Effector memory CD4-positive, alpha-beta T cell (primary cell): ENCODE results near the gene MAP3K2.

Experiments used
- DNase-seq, 3 donors: peaks; one replicate each; pipeline ENCODE4 v3.0.0-alpha.2; 2020
- H3K27ac ChIP-seq: 2 replicates; pipeline ENCODE4 v1.7.0; 2013; ENCODE audit warnings: mild to moderate bottlenecking, low read length, moderate library complexity; ENCODE audit not compliant: insufficient read depth, poor library complexity, severe bottlenecking
- H3K27me3 ChIP-seq: replicated peaks from 2 replicates; pipeline ENCODE4 v1.7.0; 2013; ENCODE audit warnings: mild to moderate bottlenecking, low read length; ENCODE audit not compliant: insufficient read depth, control insufficient read depth, poor library complexity, severe bottlenecking
- H3K36me3 ChIP-seq: 2 replicates; pipeline ENCODE4 v1.7.0; 2013; ENCODE audit warnings: mild to moderate bottlenecking, low read length, moderate library complexity; ENCODE audit not compliant: control insufficient read depth, insufficient read depth
- H3K4me1 ChIP-seq: 2 replicates; pipeline ENCODE4 v1.7.0; 2013; ENCODE audit warnings: low read length, mild to moderate bottlenecking; ENCODE audit not compliant: control insufficient read depth, insufficient read depth, poor library complexity, severe bottlenecking
- H3K4me3 ChIP-seq: 2 replicates; pipeline ENCODE4 v1.7.0; 2013; ENCODE audit warnings: low read length, low read depth, mild to moderate bottlenecking; ENCODE audit not compliant: insufficient read depth, poor library complexity, severe bottlenecking
- H3K9me3 ChIP-seq: 2 replicates; pipeline ENCODE4 v1.7.0; 2013; ENCODE audit warnings: mild to moderate bottlenecking, low read length, moderate library complexity; ENCODE audit not compliant: control insufficient read depth

MAP3K2 gene

DNA sequence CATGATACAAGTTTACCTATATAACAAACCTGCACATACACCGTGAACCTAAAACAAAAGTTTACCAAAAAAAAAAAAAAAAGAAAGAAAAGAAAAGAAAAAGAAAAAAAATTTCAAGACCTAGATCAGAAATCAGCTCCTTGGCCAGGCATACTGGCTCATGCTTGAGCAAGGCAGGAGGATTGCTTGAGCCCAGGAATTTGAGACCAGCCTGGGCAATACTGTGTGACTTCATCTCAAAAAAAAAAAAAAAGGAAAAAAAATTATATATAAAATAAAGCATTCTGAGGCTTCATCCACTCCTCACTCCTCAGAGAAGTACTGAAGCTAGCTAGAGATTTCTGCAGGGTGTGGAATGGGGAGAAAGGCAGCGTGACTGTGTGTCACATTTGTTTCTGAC is 18.7 kb upstream of the MAP3K2 start:
- no peak for DNase-seq
- H3K36me3 ChIP-seq = no peaks in the 10 kb centered on the region
- H3K4me1 ChIP-seq = peaks cover 10% of the 10 kb centered on the region
- no peak overlapping the region for H3K27ac ChIP-seq
- H3K4me3 ChIP-seq = no peak overlapping the region
- H3K27me3 ChIP-seq = no peaks in the 10 kb centered on the region
- H3K9me3 ChIP-seq = no peaks in the 10 kb centered on the region

DNA sequence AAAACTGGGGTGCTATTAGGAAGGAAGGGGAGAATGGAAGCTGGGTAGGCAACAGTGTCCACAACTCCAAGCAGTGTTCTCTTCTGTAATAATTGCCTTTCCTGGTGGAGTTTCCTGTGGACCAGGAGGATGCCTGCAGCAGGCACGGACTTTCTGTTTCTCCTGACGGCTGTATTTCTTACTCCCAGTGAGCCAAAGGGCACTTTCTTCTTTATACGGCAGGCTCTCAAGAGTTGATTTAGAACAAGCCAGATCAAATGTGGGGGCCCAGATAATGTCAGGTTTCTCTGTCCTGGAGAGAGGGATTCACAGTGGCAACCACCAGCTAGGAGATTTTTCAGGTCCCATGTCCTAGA is 17.5 kb upstream of the MAP3K2 start:
- H3K27me3 ChIP-seq = no peaks in the 10 kb centered on the region
- H3K4me1 ChIP-seq = peaks cover 10% of the 10 kb centered on the region
- no peak overlapping the region for H3K27ac ChIP-seq
- no peak for DNase-seq
- H3K9me3 ChIP-seq = no peaks in the 10 kb centered on the region
- H3K4me3 ChIP-seq = no peak overlapping the region
- H3K36me3 ChIP-seq = no peaks in the 10 kb centered on the region

DNA sequence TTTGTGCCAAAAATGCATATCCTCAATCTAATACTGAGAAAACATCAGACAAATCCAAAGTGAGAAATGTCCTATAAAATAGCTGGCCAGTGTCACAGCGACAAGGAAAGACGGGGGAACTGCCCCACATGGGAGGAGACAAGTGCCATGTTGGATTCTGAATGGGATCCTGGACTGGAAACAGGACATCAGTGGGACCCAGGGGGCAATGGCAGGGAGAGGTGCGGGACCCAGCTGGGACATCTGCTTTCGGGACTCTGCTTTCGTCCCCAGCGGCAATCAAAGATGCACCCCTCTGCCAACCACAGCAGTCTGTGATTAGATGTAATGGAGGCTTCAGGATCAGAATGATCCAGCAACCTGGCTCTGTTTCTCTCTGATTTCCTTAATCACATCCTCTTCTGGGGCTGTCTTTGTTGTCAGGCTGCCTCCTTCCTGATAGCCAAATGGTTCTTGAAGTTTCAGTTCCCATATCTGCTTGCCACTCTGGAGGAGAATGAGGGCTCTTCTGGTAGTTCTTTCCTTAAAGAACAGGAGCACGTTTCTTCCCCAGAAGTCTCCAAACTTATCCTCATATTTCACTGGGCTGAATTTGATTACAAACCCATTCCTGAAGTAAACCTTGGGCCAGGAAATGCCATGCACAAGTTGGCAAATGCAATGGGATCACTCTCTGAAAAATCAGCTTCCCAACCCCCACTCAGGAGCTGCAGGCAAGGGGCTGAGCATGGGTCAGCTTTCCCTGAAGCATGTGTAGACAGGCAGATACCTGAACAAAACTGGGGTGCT is 16.9 kb upstream of the MAP3K2 start:
- no peak for DNase-seq
- Histone ChIP-seq H3K36me3 (no peaks in the 10 kb centered on the region), H3K27me3 (no peaks in the 10 kb centered on the region), H3K4me3 (no peak overlapping the region), H3K4me1 (peaks cover 10% of the 10 kb centered on the region), H3K27ac (no peak overlapping the region), H3K9me3 (no peaks in the 10 kb centered on the region)

DNA sequence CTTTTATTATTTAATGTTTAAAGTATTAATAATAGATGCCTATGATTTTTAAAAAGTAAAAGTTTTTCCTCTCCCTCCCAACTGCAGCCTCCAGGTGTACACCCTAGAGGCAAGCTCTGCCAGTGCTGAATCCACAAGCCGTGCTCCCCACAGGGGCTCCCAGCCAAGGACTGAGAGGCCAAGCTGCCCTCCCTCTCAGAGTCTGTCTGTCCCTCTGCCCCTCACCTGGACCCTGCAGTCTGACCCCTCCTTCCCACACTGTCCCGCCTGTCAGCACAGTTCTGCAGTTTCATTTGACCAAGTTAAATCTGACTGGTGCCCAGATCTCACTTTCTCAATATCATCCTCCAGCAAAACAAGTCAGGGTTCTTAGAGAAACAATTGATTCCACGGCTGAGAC is 15.7 kb upstream of the MAP3K2 start:
- Histone ChIP-seq H3K4me1 (peaks cover 8% of the 10 kb centered on the region), H3K27me3 (no peaks in the 10 kb centered on the region), H3K9me3 (no peaks in the 10 kb centered on the region), H3K27ac (no peak overlapping the region), H3K4me3 (no peak overlapping the region), H3K36me3 (no peaks in the 10 kb centered on the region)
- no peak for DNase-seq

DNA sequence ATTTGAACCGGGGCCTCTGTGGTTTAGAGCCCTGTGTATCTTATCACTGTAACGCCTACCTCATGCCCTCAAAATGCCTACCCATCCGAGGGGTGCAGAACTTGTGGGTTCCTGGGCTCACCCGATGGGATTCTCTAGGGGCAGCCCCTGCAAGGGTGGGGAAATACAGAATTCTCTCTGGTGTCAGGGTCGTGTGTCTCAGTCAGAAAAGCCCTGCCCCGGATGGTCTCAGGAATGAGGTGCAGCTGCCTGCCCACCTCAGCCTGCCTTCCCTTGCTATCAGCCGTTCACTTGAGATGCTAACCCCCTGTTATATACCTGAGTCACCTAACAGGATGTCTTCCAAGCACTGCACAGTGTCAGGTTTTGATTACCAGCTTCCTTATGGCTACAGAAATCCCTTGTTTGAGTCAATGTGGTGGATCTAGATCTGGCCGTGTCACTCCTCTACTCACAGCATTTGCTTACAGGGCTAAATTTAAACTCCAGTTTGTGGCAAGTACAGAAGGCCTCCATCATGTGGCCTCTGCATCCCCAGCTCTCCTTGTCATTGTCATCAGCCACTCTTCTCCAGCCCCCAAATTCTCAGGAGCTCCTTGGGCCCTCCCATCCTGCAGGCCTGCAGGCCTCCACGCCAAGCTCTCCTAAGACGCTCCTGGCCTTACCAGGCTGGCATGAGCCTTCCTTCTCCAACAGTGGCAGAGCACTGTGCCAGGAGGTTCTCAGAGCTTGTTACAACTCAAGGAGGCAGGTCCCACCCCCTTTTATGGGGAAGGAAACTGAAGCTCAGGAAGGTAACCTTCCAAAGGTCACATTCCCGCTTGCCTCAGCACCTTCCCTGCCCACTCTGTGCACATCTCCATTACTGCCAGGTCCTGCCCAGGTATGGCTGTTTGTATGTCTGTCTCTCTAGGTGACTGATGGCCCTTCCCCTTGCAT is 14.3 kb upstream of the MAP3K2 start:
- H3K27ac ChIP-seq = no peak overlapping the region
- DNase-seq = no peak
- no peaks in the 10 kb centered on the region for H3K36me3 ChIP-seq
- no peaks in the 10 kb centered on the region for H3K27me3 ChIP-seq
- H3K4me1 ChIP-seq = no peaks in the 10 kb centered on the region
- H3K4me3 ChIP-seq = no peak overlapping the region
- H3K9me3 ChIP-seq = no peaks in the 10 kb centered on the region

DNA sequence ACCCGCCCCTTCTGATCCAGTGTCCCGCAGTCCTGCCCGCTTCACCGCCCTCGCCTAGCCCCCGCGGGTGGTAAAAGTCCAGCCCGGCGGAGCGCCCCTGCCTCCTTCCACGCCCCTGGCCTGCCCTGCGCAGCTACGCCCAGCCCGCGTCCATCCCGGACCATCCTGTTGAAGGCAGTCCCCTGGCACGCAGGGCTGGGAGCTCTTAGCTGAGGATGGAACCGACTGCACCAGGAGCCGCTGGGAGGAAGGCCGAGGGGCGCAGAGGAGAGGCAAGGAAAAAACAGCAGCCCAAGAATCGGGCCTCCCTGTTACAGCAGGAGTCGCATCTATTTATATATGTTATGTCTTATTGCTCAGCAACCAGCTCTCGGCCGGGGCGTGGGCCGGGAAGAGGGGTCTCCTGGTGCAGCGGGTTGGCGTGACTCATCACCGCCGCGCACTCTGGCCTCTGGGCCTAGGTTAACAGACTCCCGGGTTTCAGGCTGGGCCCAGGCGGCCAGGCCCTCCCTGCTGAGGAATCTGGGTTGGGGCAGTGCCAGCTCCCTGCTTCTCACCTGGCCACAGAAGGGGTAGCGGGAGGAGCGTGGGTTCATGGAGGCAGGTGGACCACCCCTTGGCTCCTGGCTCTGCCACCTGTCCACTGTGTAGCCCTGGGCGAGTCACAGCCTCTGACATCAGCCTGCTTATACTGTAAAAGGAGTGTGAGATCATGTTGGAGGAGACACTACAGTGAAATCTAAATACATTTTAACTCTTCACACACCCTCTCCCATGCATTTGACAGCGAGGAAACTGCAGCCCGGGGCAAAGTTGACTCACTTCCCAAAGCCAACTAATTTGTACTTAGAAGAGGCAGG is 13.4 kb upstream of the MAP3K2 start:
- no peaks in the 10 kb centered on the region for H3K9me3 ChIP-seq
- no peaks in the 10 kb centered on the region for H3K27me3 ChIP-seq
- no peak overlapping the region for H3K4me3 ChIP-seq
- H3K4me1 ChIP-seq = no peaks in the 10 kb centered on the region
- DNase-seq = no peak
- H3K36me3 ChIP-seq = no peaks in the 10 kb centered on the region
- no peak overlapping the region for H3K27ac ChIP-seq

DNA sequence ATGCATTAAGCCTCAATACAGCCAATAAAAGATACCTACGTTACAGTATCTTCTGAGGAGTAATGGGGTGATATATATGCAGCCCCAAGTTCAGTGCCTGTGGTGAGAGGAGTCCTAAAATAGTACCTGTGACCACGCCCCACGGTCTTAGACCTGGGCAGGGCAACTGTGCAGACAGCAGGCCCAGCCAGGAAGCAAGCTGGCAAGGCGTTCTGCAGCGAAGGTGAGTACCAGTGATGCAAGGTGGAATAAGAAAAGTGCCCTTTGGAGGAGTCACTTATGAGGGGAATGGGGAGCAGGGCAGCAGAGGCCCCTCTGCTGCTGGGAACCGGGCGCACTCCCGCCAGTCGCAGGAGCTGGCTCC is 12.7 kb upstream of the MAP3K2 start:
- H3K4me1 ChIP-seq = no peaks in the 10 kb centered on the region
- H3K9me3 ChIP-seq = no peaks in the 10 kb centered on the region
- no peak overlapping the region for H3K27ac ChIP-seq
- H3K27me3 ChIP-seq = no peaks in the 10 kb centered on the region
- H3K4me3 ChIP-seq = no peak overlapping the region
- H3K36me3 ChIP-seq = no peaks in the 10 kb centered on the region
- no peak for DNase-seq

DNA sequence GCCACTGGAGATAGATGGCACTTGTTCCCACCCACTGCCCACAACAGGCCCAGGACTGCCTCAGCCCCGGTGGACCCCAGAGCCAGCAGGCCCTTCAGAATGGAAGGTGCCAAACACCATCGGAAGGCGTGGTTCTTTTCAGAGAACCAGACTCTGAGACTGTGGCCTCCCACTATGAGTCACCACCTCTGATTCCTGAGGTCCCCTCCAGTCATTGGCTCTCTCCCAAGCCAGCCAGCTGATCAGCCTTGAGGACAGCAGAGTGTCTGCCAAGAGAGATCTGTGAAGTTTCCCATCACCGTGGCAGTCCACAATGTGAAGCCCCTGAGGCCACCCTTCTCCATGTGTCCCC is 10.4 kb upstream of the MAP3K2 start:
- Histone ChIP-seq H3K36me3 (no peaks in the 10 kb centered on the region), H3K4me3 (no peak overlapping the region), H3K4me1 (no peaks in the 10 kb centered on the region), H3K9me3 (no peaks in the 10 kb centered on the region), H3K27me3 (no peaks in the 10 kb centered on the region), H3K27ac (no peak overlapping the region)
- DNase-seq = no peak

DNA sequence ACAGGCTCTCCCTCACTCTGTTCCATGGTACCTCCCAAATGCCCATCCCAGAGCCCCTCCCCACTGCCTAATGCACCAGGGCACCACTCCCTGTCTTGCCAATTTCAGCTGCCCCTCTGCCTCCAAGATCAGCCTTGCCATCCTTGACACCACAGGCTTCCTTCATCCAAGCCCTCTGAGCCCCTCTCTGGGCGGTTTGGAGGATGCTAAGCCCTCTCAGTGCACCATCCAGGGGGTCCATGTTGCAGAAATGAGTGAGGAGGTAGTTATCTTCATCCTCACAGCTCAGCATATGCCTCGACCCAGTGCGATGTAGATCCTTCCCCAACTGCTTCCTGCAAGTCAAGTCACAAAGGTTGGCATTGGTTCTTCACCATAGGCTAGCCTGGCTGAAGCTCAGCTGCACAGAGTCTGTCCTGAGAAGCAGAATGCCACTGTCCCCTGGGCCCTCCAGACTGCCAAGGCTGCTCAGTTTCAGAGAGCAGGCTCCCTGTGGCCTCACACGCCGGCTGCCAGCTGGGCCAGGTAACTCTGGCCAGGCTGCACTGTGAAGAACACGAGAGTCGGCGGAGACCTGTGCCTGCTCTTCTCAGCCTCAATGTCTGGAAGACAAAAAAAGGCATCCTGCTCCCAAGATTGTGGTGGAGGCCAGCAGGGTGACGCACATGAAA is 9.9 kb upstream of the MAP3K2 start:
- H3K36me3 ChIP-seq = no peaks in the 10 kb centered on the region
- DNase-seq = no peak
- no peaks in the 10 kb centered on the region for H3K27me3 ChIP-seq
- no peak overlapping the region for H3K4me3 ChIP-seq
- H3K27ac ChIP-seq = no peak overlapping the region
- H3K4me1 ChIP-seq = no peaks in the 10 kb centered on the region
- H3K9me3 ChIP-seq = no peaks in the 10 kb centered on the region
